HG03108 (cell line): Measurements from ENCODE around the gene CYP24A1.
"Not testable (repeated sequence)": the region's sequence is repeated elsewhere in the genome, so short reads cannot be mapped to it uniquely, and the experiment has no call there.

ENCODE experiments used
- ATAC-seq: cut with Tn5 transposase; IDR thresholded peaks from one replicate; pipeline ENCODE4 v1.9.1; 2021; ENCODE audit warnings: moderate library complexity; ENCODE audit not compliant: unreplicated experiment

Gene CYP24A1

DNA sequence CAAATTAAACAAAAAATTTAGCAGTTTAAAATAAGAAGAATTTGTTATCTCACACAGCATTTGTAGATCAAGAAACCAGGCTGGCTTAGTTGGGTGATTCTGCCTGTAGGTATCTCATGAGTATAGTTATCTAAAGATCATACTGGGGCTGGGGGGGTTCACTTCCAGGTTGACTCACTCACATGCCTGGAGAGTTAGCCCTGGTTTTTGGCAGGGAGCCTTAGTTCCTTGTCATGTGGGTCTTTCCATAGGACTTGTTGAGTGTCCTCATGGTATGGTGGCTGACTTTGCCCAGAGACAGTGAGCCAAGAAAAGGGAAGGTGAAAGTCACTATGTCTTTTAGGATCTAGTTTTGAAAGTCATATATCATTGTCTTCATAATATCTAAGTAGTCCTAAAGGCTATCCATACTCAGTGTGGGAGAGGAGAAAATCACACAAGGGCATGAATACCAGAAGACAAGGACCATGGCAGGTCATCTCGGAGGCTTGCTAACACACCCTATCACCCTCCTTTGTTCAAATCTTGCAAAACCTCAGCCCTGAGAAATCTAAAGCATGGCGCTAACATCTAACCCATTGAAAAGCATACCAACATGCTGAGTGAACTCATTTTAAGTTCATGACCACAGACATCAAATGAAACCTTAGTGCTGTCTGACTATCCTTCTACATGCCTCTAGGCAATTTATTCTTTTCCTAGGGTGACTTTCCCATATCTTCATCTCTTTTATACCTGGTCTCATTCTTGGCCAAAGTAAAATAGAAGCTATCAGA, 39.2 kb downstream of the CYP24A1 start:
- no peak for ATAC-seq

DNA sequence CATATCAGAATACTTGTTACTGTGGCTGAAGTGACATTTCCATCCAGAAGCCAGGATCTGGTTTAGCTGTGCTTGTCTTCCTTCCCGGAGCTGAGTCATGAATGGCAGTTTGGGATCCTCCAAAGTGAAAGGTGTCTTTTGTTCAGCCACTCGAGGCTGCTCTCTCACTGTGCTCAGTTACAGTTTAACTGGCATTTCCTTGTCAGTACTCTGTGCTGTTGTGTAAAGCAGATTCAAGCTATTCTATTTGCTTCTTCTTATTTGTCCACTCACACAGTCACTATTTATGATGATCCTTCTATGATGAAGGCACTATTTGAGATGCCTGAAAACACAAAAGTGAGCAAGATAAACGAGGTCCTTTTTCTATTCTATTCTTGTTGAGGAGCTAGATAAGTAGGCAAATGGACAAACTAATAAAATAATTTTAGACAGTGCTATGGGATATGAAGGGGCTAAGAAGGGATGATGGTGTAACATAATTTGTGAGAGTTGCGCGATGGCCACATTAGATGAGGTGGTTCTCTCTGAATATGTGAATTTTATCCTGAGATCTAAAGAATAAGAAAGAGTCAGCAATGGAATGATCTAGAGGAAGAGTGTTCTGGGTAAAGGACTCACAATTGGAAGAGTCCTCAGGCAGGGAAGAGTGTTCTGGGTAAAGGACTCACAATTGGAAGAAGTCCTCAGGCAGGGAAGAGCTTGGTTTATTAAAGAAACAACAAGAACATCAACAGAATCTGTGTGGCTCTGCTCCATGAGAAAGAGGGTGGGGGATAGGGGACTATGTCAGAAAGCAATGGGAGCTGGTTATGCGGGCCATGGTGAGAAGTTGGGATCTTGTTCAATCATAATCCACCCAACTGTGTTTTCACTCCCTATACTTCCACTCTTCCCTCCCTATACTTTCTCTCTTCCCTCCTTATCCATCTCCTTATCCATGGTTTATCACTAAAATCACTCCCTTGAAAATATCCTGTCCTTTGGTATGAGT, 40.1 kb downstream of the CYP24A1 start:
- peak; percentile 61 for ATAC-seq

DNA sequence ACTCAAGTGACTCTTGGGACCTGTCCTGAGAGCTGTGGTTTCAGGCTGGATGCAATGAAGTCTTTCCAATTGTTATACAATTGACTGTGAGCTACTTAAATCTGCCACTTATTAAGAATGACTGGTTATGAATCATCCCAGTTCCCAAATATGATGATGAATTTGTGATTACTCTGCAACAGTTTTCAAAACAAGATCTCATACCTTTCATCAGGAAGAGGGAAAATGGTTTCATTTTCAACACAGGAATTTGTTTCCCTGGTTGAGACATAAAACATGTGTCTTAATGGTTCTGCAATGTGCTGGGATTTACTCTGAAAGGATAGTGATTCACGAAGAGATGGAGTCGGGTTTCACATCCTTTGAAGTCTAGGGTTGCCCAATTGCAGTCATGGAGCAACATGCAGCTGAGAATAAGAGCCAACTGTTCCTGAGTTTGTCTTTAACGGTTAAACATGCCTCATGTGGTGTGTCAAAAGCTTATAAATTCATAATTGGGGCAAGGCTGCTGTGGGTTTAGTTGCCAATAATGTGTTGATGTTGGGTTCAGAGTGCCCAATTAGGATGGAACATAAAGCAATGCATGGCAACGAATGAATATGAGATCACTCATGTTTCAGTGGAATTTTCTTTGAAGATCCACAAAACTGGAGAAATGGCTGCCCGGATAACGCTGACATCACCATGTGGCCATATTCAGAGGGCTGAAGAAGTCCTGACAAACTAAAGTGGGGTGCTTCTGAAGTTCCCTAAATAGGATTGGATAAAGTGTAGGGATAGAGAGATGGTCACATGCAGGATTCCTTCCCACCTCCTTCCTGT, 41.0 kb downstream of the CYP24A1 start:
- no peak for ATAC-seq

DNA sequence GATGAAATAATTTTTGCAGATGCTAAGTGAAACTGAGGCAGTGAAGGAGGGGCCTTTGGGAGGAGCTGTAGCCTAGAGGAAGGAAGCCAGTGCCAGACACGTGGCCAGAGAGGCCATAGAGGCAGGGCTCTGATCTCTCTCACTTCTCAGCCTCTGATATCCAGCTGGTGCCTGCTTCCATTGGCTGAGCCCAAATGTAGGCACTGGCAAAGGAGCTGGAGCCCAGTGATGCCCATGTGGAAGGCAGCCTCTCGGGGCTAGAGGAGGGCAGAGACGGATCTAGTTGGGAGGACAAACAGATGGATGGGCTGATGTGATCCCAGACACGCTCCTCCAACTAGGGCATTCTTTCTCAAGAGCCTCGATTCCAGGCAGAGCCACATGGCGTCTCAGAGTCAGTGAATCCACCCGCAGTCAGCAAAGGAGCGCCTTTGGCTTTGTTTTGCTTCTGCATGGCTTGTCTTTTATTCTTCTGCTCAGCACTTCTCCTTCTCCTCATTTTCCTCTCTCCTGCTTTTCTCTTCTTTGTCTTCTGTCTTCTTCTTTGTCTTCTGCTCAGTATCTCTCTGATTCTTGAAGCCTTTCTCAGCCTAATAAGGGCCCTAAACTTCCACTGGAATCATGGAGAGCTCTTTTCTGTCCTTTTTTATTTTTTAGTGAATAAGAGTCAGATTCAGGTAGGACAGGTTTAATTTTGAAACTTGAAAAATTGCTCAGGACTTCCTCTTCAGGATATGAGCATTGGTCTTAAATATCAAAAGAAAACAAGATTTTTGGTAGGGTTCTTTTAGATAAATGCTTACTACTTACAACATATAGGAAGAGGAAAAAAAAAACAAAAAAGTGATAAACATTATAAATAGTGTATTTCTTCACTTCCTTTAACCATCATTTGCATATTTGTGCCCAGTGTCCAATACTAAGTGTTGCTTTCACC, 41.8 kb downstream of the CYP24A1 start:
- ATAC-seq: no peak

DNA sequence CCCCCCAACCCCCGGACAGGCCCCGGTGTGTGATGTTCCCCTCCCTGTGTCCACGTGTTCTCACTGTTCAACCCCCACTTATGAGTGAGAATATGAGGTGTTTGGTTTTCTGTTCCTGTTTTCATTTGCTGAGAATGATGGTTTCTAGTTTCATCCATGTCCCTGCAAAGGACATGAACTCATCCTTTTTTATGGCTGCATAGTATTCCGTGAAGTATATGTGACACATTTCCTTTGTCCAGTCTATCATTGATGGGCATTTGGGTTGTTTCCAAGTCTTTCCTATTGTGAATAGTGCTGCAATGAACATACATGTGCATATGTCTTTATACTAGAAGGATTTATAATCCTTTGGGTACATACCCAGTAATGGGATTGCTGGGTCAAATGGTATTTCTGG, 42.7 kb downstream of the CYP24A1 start:
- not testable (repeated sequence) for ATAC-seq

DNA sequence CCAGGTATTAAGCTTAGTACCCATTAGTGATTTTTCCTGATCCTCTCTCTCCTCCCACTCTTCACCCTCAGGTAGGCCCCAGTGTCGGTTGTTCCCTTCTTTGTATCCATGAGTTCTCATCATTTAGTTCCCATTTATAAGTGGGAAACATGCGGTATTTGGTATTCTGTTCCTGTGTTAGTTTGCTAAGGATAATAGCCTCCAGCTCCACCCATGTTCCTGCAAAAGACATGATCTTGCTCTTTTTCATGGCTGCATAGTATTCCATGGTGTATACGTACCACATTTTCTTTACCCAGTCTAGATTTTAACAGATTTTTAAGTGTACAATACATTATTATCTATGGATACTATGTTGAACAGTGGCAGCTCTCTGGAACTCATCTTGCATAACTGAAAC, 44.4 kb downstream of the CYP24A1 start:
- no peak for ATAC-seq

DNA sequence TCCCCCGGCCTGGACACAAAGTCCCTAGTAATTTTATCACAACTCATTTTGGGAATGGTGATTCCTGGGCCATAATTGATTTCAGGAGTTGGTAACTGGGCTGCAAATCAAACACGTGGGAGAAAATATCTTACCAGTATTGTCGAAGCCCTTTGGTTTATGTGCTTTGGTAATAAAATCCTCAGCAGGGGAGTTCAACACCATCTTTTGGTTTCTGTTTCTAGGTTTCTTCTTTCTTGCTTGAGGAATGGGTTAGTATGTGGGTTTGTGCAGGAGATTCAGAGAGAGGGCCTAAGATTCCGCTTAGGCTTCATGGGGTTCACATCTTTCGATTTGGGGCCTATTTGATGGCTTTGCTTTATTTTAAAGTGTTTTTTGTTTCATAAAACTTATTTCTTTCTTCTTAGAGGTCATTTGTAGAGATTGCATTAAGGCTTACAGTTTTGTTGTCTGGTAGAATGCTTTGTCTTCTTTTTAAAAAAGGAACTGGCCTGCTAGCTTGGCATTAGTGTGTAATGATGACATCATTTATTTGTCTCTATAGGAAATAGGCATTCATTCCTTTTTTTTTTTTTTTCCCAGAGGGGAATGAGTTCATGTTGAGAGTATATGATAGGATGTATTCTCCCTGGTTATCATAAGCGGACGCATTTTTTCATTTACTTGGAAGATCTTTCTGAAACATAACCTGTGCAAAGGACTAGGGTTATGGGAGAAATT, 45.8 kb downstream of the CYP24A1 start:
- ATAC-seq: no peak

DNA sequence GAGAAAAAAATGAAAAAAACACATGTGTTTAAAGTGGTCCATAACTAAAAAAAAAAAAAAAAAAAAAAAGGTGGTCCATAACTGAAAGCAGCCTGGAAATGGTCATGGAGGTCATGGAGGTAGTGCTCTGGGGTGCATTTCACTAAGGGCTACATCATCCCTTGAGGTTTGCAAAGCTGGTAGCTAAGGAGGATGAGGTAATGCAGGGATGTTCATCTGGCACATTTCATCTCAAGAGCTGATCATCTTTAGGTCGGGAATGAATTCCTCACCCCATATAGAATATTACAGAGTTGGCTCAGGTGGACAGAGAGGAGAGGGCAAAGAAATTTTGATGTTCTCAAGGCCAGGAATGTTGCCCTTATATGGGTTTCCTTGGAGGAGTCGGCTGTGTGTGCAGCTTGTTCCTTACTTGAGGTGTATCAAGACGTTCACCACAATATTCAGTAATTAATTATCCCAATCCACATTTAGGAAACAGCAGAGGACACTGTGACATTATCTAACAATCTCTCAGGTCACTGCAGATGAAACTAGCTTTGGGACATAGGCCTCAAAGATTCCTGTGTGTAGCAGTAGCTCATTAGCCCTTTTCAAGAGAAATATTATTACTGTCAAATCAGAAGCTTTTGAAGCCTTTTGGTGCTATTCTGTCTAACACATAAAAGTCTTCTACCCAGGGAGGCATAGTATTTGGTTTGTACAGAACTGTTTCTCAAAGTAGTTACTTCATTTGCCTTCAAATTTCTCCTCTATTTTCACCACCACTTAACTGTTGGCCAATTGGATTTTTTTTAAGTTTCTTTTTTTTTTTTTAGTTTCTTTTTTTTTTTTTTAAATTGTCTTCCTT, 46.8 kb downstream of the CYP24A1 start:
- ATAC-seq: no peak

DNA sequence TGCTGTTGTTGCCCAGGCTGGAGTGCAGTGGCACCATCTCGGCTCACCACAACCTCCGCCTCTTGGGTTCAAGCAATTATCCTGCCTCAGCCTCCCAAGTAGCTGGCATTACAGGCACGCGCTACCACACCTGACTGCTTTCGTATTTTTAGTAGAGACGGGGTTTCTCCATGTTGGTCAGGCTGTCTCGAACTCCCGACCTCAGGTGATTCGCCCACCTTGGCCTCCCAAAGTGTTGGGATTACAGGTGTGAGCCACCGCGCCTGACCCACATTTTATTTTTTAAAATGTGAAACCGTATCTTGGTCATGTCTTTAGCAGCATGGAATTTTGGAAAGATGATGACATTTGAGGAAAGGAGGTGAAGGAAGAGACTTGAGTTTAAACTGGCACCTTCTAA, 47.5 kb downstream of the CYP24A1 start:
- ATAC-seq: not testable (repeated sequence)

DNA sequence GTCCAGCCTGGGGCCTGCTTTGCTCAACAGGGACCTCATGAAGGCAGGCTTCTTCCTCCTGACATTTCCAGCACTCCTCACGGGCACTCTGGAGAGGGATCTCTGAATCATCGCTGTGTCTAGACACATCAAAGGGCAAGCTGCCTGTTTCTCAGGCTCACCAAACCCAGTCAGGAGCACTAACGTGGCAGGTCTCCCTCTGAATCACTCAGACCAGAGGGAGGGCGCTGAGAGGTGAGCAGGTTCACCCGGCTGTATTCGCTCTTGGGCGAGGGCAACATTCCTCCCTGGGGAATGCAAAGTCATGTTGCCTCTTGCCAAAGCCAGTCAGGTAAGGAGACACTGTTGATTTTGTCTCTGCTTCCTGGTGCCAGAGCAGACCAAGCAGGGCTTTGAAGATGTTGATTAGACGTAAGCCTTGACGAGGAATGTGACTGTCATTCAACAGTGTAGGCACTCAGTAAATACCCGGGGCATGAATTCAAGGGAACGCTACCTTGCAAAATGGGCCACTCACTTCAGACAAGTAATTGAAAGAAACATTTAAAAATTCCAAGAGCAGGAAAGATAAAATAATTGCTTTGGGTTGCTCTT, 50.1 kb downstream of the CYP24A1 start:
- no peak for ATAC-seq

DNA sequence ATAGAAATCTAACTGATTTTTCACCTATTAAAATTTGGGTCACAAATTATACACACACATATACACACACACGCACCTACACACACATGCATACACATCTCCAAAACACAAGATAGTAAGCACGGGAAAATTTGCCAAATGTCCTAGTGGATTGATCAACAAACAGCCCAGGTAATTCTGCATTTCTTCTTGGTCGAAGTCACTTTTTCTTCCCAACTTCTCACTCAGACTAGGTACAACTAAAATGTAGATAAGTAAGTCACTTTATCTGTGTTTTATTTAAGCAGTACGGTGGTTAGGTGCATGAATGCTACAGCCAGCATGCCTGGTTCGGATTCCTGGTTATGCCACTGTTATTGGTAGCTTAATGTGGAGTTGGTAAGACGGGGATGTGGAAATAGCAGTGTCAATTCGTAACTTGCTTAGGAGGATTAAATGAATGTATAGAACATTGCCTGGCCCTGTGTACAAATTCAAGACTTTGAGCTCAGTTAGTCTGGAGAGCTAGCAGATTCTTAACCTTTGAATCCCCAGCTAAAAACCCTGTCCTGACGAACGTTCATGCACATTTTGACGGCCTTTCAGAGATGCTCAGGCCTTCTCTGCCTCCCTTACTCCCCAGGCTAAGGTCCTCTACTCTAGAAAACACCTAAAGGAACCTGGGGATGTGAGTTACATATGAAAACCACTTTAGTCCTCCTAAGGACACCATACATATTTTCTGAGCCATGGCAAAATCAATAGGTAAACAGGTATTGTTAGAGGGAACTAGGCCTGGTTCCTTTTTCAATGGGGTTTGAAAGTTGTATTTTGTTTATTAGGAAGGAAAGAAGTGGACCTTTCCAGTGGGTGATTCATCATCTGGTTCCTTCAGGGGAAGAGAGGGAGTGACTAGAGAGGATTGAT, 50.9 kb downstream of the CYP24A1 start:
- ATAC-seq: no peak

DNA sequence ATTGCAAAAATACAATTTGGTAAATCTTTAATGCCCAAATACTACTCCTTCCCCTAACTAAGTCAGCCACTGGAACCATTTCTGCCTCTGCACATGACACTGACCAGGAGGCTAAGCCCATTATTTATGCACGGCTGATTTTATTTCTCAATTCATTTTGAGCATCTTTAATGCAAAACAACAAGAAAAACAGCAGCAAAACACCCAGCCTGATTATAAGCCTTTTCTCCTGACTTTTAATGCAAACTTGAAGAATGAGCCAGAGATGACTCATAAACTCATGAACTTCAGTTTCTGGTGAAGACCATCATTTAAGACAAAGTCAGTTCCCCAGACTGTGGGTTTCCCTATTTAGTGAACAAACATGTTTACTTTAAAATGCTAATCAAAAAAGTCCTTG, 51.6 kb downstream of the CYP24A1 start:
- peak; percentile 70 for ATAC-seq

DNA sequence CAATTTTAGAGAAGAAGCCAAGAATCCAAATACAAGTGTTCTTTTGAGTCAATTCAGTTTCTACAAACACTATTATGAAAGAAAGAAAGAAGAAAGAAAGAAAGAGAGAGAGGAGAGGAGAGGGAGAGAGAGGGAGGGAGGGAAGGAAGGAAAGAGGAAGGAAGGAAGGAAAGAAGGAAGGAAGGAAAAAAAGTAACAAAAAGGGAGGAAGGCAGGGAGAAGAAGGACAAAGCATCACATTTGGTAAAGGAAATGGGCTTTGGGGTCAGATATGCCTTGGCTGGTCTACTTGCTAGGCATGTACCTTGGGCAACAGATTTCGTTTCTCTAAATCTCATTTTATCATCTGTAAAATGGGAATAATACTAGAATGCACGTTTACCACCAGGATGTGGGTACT, 54.0 kb downstream of the CYP24A1 start:
- ATAC-seq: no peak

DNA sequence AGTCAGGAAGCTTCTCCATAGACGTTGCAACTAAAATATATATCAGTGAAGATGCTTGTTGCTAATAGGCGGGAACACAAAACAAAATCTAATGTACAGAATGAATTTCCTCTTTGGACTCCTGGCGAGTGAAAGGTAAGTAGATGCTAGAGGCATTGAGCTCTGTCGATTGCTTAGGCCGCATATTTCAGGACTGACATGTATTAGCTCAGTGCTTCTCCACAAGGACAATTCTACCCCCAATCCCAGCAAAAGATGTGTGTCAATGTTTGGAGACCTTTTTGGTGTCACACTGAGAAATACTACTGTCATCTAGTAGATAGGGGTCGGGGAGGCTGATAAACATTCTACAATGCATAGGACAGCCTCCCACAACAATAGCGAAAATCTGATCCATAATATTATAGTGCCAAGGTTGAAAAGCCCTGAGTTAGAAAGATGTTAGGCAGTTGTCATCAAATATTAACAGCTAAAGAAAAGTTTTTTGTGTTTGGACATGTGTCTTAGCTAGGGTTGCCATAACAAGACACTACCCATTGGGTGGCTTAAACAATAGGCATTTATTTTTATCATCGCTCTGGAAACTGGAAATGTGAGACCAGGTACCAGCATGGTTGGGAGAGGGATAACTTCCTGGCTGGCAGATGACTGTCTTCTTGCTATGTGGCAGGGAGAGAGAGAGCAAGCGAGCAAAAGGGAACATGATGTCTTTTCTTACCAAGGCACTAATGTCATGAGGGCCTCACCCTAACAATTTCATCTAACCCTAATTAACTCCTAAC, 55.4 kb downstream of the CYP24A1 start:
- ATAC-seq: no peak

DNA sequence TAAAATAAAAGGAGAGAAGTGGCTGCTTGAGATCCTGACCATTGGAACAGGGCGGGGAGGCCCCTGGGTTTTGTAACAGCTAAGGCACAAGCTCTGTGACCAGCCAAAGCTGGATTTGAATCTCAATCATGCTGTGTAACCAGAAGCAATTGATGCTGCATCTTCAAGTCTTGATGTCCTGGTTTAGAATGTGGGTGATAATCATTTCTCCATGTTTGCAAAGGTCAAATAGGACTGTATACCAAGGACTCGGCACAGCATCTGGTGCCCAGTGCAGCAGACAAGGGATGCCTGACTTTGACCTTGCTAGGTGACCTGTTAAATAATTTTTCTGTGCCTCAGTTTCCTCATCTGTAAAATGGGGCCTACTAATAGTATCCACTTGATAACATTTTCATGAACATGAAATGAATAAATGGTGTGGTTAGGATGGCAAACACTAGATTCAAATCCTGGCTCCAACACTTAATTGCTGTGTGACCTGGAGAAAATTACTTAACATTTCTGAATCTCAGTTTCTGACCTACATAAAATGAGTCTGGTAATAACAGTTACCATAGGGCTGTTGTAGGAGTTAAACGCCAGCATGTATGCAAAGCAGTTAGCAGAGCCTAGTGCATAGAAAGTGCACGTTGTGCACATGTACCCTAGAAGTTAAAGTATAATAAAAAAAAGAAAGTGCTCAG, 57.1 kb downstream of the CYP24A1 start:
- ATAC-seq: no peak
